CD4-positive, alpha-beta T cell (primary cell): ENCODE data around the gene AK5. TPM values are rescaled to one million over a fixed set of nuclear protein-coding genes. Genes with fewer than 3 reads are reported as not detected.

Source experiments
- ATAC-seq: fragments of 200-7000 bp; cut with Tn5 transposase; one replicate; pipeline ENCODE4 v1.10.0; 2022; ENCODE audit warnings: mild to moderate bottlenecking; ENCODE audit not compliant: poor library complexity
- CTCF ChIA-PET: fragments of 350-600 bp; sonication (Branson Sonifier 250); formaldehyde crosslinking; loops from one replicate; lab custom pipeline; 2021; ENCODE audit warnings: antibody characterized with exemption, inconsistent platforms; lab: Charles Lee
- POLR2A ChIA-PET: fragments of 350-600 bp; sonication (Branson Sonifier 250); formaldehyde crosslinking; loops from one replicate; lab custom pipeline; 2021; ENCODE audit warnings: antibody characterized with exemption, inconsistent platforms; lab: Charles Lee
- DNase-seq, 14 experiments: peaks; one replicate each; pipeline ENCODE4 v3.0.0-alpha.2; 2013 to 2020; ENCODE audit warnings: mixed read lengths in 2 of 14
- H3K27ac ChIP-seq, 2 donors: one replicate each; pipeline versions ENCODE4 v1.5.1 to v1.7.0; 2013; ENCODE audit warnings: low read length in 2 of 2, low read depth in 1 of 2, mild to moderate bottlenecking in 1 of 2
- H3K27me3 ChIP-seq, 2 experiments: 1 replicate in 1 of 2; 2 replicates in 1 of 2; pipeline versions ENCODE4 v1.6.1 to v1.7.0; 2013; ENCODE audit warnings: low read length in 2 of 2, control low read depth in 1 of 2, mild to moderate bottlenecking in 1 of 2, moderate library complexity in 1 of 2; ENCODE audit not compliant: insufficient read depth in 2 of 2, control insufficient read depth in 1 of 2
- H3K36me3 ChIP-seq: one replicate; pipeline ENCODE4 v1.6.1; 2013; ENCODE audit warnings: low read length, control low read depth; ENCODE audit not compliant: insufficient read depth
- H3K4me1 ChIP-seq: one replicate; pipeline ENCODE4 v1.6.1; 2013; ENCODE audit warnings: low read length, control low read depth; ENCODE audit not compliant: insufficient read depth
- H3K4me3 ChIP-seq: one replicate; pipeline ENCODE4 v1.5.1; 2013; ENCODE audit warnings: mild to moderate bottlenecking, low read length, moderate library complexity
- H3K9me3 ChIP-seq, 2 experiments: 1 replicate in 1 of 2; 2 replicates in 1 of 2; pipeline versions ENCODE4 v1.6.1 to v1.7.0; 2013; ENCODE audit warnings: low read length in 2 of 2, mild to moderate bottlenecking in 2 of 2, control low read depth in 1 of 2, moderate library complexity in 1 of 2; ENCODE audit not compliant: control insufficient read depth in 1 of 2, insufficient read depth in 1 of 2
- H3K27ac Mint-ChIP-seq: one replicate; pipeline ENCODE4 v1.8.0; 2020; ENCODE audit warnings: mixed read lengths
- H3K27me3 Mint-ChIP-seq: one replicate; pipeline ENCODE4 v1.8.0; 2021; ENCODE audit warnings: mixed read lengths
- H3K36me3 Mint-ChIP-seq: one replicate; pipeline ENCODE4 v1.8.0; 2021; ENCODE audit warnings: low read depth, mixed read lengths
- H3K4me1 Mint-ChIP-seq: one replicate; pipeline ENCODE4 v1.8.0; 2021; ENCODE audit warnings: low read depth, mixed read lengths
- H3K4me3 Mint-ChIP-seq: one replicate; pipeline ENCODE4 v1.8.0; 2020; ENCODE audit warnings: mild to moderate bottlenecking, mixed read lengths
- H3K9me3 Mint-ChIP-seq: one replicate; pipeline ENCODE4 v1.8.0; 2020; ENCODE audit warnings: mixed read lengths
- intact Hi-C, 2 experiments: fragments of 100-400 bp; cut with DNase I in 1 of 2; cut with micrococcal nuclease in 1 of 2; formaldehyde crosslinking; loops; one replicate each; pipeline versions ENCODE4 v1.15.1 to v1.9.0; 2023 to 2025; cut with DNase I, micrococcal nuclease
- total RNA-seq, 174 experiments: library from RNA in 2 of 174; stranded (reverse) in 2 of 174; gene quantifications; one replicate each; pipeline ENCODE4 v1.2.3 and lab custom pipeline; 2021 to 2026
- TF ChIP-seq, protein P1 (sequence below): fragments of 200-600 bp; IDR thresholded peaks from one replicate; pipeline ENCODE4 v1.8.0; 2022; ENCODE audit warnings: antibody characterized with exemption, mild to moderate bottlenecking

Gene AK5
- total RNA-seq, 2 experiments from 2014 or later: 32.0 TPM

DNA sequence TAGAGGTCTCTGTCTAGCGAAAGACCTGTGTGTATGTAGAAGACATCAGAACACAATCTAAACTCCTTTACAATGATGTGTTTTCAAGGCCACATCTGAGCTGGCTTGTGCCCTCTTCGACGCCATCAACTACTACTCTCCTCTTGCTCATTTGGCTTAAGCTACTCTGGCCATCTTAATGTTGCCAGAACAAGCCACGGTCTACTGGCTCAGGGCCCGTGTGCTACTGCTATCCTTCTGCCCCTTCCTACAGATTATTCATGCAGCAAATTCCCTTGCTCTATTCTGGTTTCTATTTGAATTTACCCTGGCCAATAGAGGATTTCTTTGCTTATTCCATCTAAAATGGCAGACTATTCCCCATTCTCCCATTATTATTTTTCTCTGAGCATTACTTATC, 278.9 kb downstream of the AK5 start:
- Mint-ChIP-seq H3K9me3 (no peaks in the 10 kb centered on the region), H3K27ac (peak overlapping the region; percentile 66), H3K4me1 (peaks cover 13% of the 10 kb centered on the region), H3K36me3 (peaks cover 71% of the 10 kb centered on the region), H3K27me3 (no peaks in the 10 kb centered on the region), H3K4me3 (no peak overlapping the region)
- ChIA-PET CTCF (no interaction called here), POLR2A (interaction anchor here (0.7 kb wide), 2 partner anchors 11 to 71 kb away, joined by 3 read pairs; no protein-coding TSS in a partner anchor)
- ATAC-seq (no peak), DNase-seq (no peak)
- H3K27ac ChIP-seq: no peak overlapping the region
- H3K27me3 ChIP-seq: no peaks in the 10 kb centered on the region
- no peak overlapping the region for H3K4me3 ChIP-seq
- TF ChIP-seq, protein P1, sequence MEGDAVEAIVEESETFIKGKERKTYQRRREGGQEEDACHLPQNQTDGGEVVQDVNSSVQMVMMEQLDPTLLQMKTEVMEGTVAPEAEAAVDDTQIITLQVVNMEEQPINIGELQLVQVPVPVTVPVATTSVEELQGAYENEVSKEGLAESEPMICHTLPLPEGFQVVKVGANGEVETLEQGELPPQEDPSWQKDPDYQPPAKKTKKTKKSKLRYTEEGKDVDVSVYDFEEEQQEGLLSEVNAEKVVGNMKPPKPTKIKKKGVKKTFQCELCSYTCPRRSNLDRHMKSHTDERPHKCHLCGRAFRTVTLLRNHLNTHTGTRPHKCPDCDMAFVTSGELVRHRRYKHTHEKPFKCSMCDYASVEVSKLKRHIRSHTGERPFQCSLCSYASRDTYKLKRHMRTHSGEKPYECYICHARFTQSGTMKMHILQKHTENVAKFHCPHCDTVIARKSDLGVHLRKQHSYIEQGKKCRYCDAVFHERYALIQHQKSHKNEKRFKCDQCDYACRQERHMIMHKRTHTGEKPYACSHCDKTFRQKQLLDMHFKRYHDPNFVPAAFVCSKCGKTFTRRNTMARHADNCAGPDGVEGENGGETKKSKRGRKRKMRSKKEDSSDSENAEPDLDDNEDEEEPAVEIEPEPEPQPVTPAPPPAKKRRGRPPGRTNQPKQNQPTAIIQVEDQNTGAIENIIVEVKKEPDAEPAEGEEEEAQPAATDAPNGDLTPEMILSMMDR: no peak
- H3K9me3 ChIP-seq: no peaks in the 10 kb centered on the region
- intact Hi-C loops: loop anchor here in 1 of 2 experiments (10.0 kb wide), 1 partner anchor 394 kb away; no protein-coding TSS in a partner anchor
- no peaks in the 10 kb centered on the region for H3K4me1 ChIP-seq
- peaks cover 37% of the 10 kb centered on the region for H3K36me3 ChIP-seq

DNA sequence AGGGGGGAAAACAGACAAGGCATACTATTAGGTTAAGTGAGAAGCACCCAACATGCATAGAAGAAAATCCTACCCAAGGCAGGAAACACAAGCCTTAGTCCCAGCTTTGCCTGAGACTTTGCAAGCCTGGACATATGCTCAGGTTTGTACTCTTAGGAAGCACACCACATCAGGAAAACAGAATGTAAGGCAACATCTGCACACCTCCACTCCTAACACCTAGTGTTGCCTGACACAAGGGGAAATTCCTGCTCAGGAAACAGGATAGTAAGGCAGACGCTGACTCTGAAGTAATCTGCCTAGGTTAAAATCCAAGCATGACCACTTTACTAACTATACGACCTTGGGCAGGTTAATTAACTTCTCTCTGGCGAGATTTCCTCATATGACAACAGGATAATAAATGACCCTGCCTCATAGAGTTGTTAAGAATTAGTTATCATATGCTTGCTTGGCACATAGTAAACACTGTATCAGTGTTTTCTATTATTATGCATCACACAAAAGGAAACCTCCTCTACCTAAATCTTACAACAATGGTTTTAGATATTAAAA, 280.9 kb downstream of the AK5 start:
- no peak for DNase-seq
- no peak overlapping the region for H3K4me3 Mint-ChIP-seq
- H3K27ac Mint-ChIP-seq: peak overlapping the region; percentile 22
- no peaks in the 10 kb centered on the region for H3K9me3 Mint-ChIP-seq
- no peaks in the 10 kb centered on the region for H3K9me3 ChIP-seq
- ChIA-PET POLR2A (no interaction called here), CTCF (no interaction called here)
- ATAC-seq: no peak
- no peaks in the 10 kb centered on the region for H3K4me1 ChIP-seq
- TF ChIP-seq, protein P1: no peak
- intact Hi-C loops: loop anchor here in 1 of 2 experiments (10.0 kb wide), 1 partner anchor 392 kb away; no protein-coding TSS in a partner anchor
- H3K27me3 ChIP-seq: no peaks in the 10 kb centered on the region
- peaks cover 80% of the 10 kb centered on the region for H3K36me3 Mint-ChIP-seq
- no peak overlapping the region for H3K27ac ChIP-seq
- peaks cover 56% of the 10 kb centered on the region for H3K36me3 ChIP-seq
- H3K4me3 ChIP-seq: no peak overlapping the region
- H3K27me3 Mint-ChIP-seq: no peaks in the 10 kb centered on the region
- H3K4me1 Mint-ChIP-seq: no peaks in the 10 kb centered on the region

DNA sequence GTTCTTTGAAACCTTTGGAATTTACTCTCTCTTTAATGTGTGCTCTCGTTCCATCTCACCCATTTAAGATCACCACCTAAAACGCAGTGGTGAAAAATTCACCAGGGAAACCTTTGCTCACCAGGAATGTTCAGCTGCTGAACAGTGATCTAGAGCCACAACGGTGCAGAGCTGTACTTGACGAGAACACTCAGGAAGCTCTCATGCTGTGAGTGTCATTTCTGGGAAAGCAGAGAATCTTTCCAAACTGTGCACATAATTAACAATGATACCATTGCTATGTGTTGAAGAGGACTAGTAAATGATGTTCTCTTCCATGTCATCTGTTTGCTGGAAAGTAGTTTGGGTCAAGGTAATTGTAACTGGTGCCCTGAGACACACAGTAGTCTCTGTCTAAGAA, 283.5 kb downstream of the AK5 start:
- TF ChIP-seq, protein P1: no peak
- Mint-ChIP-seq H3K4me3 (no peak overlapping the region), H3K27ac (peak overlapping the region; percentile 27), H3K9me3 (no peaks in the 10 kb centered on the region), H3K36me3 (peaks cover 82% of the 10 kb centered on the region), H3K27me3 (no peaks in the 10 kb centered on the region), H3K4me1 (no peaks in the 10 kb centered on the region)
- DNase-seq (no peak), ATAC-seq (no peak)
- no peak overlapping the region for H3K27ac ChIP-seq
- intact Hi-C loops: loop anchor here in 1 of 2 experiments (10.0 kb wide), 1 partner anchor 389 kb away; no protein-coding TSS in a partner anchor
- H3K27me3 ChIP-seq: no peaks in the 10 kb centered on the region
- H3K36me3 ChIP-seq: peaks cover 62% of the 10 kb centered on the region
- H3K4me1 ChIP-seq: no peaks in the 10 kb centered on the region
- ChIA-PET CTCF (no interaction called here), POLR2A (no interaction called here)
- H3K4me3 ChIP-seq: no peak overlapping the region
- H3K9me3 ChIP-seq: no peaks in the 10 kb centered on the region
